ENCODE results near the gene OSBP2. TPM values are rescaled to one million over a fixed set of nuclear protein-coding genes. Genes with fewer than 3 reads are reported as not detected.
A peak's percentile ranks its signal among the peaks of the same experiment; 100 is the strongest.

OSBP2 gene
- total RNA-seq, 1 donor from 2014 or later: 18.0 TPM

DNA sequence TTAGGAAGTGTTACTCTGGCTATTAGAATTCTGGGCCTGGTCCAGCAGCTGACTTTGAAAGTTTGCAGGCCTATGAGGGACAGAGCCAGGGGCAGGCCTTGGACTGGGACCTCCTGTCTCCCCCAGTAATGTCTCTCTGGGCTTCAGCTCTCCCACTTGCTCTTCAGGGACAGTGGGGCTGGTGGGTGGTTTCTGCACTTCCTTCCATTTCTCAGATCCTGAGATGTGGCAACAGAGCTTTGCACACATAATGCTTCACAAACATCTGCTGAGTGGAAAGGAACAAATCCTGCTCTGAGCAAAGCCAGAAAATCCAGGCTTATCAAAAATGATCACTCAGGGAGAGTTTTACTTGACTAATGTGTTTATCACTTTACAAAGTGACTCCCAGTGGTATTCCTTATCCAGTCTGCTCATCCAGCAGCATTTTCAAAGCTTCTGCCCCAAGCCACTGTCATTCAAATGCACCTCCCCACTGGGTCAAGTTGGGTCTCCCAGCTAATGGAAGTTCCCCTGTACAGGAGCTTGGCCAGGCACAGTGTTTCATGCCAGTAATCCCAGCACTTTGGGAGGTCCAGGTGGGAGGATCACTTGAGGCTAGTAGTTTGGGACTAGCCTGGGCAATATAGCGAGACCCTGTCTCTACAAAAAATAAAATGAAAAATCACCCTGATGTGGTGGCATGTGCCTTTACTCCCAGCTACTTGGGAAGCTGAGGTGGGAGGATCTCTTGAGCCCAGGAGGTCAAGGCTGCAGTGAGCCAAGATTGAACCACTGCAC is 13.5 kb upstream of the OSBP2 start:
- no peak for DNase-seq

DNA sequence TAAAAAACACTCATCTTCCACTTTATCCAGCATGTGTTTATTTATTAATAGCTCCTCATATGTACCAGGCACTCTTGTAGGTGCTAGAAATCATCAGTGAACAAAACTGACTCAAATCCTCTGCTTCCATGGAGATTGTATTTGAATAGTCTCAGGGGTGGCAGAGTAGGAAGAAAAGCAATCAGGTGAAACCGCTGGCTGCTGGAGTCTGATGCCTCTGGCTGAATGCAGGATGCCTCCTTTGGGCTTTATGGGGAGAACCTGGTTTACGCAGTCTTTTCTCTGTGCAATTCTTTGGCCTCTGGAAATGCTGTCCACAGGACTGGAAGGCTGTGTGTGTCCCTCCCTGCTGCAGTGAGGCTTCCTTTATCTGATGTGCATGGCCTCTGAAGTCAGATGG is 12.8 kb upstream of the OSBP2 start:
- no peak for DNase-seq

DNA sequence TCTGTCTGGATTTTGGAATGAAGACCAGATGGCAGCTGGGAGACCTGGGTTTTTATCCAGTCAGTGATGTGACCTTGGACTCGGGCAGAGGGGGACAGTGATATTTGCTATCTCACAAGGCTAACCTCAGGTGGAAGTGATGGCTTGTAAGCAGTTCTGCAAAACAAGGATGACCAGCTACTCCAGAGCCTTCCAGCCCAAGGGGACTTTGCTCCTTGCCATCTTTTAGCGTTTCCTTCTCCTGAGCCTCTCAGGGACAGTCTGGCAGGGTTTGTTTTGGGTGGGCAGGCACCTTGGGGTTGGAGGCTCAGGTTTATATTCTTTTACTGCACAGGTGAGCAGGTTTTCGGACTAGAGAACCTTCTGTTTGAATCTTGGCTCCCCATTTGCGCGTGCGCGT is 9.5 kb upstream of the OSBP2 start:
- no peak for DNase-seq

DNA sequence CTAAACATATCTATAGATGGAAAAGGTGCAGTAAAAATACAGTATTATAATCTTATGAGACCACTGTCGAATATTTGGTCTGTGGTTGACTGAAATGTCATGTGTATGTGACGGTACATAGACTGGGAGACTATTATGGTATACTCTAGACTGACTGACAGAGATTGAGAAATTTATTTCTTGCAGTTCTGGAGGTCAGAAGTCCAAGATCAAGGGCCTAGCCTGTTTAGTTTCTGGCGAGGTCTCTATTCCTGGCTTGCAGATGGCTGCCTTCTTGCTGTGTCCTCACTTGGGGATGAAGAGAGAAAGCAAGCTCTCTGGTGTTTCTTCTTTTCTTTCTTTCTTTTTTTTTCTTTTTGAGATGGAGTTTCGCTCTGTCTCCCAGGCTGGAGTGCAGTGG is 7.3 kb upstream of the OSBP2 start:
- DNase-seq: no peak

DNA sequence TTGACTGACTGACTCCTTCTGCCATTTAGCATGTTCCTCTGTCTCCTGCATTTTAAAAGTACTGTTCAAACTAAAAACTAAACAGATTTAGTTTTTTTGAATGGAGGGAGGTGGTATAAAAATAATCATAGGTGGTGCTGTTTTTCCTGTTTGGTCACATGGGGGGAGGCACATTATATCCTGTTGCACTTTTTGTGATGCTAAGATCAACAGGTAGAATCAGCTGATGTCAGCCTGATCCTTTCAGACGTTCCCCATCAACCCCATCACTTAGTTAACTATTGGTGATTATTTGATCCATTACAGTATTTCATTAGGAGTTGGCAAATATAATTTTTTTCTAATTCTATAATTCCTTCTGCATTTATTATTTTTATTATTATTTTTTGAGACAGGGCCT is 5.1 kb upstream of the OSBP2 start:
- DNase-seq: no peak

DNA sequence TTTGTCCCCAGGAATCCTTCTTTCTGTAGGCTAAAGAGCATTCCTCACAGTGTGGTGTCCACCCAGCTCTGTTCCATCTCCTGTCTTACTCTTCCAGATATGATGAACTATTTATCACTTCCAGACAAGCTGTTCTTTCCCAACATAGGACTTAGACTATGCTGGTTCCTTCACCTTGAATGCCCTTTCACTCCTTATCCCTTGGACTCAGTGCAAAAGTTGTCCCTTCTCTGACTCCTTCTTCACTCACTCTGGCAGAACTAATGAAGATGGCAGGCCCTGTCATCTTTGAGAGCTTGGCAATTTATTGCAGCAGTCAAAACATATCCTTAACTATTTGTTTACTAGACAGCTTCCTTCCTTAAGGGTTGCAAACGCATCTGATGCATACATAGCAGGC is 3.5 kb upstream of the OSBP2 start:
- DNase-seq: no peak

DNA sequence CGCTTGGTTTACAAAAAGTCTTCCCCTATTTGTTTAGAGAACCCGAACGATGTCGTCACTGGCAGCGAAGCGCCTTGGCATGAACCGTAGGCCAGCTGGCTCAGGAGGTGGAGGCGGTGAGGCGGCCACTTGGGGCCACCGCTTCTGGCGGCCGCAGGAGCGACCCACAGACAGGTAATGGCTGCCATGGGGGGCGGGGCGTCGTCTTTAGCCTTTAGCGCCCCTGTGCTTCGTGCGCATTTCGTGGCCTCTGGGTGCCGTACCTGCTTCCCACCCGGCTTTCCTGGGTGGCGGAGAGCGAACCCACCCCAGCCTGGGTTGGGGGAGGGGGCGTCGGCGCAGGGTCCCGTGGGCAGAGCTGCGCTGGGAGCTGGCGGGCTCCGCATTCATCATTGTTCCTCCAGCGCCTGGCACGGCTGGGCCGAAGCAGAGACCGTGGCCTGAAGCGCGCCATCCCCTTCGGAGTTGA is 469 bp upstream of the OSBP2 start:
- DNase-seq: peak; percentile 60

DNA sequence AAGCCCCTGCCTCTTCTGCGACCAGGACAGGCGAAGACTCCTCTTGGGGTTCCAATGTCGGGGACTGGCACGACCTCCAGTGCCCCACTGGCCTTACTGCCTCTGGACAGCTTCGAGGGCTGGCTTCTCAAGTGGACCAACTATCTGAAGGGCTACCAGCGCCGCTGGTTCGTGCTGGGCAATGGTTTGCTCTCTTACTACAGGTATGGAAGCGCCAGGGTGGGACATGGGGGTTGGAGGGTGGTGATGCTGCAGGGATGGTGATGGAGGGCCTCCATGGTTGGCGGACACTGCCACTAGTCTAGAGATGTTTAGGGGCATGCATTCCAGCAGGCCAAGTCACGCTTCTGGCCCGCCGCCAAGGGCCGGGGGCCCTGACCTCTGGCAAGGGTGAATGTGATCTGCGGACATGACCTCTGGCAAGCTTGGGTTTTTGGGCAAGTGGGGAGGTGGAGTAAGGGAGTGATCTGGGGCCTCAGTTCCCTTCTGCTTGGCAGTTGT is 727 bp downstream of the OSBP2 start:
- DNase-seq: no peak

DNA sequence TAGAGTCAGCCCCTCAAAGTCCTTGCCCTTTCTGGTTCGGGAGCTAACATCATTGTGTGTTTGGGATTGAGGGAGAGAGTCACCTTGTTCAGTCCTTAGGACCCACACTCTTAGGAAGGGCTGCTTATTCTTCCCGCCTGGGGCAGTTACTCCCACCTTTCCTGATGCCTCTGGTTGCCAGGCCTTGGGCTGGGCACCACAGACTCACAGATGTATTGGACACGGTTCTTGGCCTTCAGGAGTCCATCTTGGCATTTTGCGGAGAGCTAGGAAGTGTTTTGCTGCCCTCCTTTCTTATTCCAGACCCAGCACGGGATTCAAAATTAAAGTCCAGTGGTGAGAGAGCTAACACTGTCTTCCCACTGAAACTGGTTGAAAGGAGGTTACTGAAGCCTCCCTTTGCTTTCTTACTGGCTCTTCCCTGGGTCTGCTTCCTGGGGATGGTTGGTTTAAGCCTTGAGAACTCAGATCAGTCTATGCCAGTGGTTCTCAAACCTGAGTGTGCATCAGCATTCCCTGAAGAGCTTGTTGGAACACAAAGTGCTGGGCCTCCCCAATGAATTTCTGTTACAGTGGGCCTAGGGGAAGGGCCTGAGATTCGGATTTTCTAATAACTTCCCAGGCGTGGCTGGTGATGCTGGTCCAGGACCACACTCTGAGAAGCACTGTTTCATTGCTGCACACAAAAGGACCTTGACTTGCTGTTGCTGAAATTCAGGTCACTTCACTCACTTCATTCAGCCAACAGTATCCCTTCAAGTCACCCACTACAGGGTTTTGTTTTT is 1.4 kb downstream of the OSBP2 start:
- DNase-seq: no peak

DNA sequence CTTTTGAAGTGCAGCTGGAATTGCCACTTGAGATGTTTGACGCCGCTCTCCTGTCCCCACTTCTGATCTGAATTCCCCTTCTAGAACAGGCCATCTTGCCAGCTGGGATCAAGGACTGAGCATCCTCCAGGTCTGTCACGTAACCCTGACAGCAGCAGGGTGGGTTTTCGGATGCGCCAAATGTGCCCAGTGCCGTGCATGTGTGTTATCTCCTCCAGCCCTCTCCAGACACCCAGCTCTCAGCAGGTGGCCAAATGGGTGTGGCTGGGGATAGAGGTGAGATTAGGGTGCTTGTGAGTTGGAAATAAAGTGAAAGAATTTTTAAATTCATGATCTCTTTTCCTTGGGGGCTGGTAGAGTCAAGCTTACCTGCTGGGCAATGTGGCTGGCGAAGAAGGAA is 3.3 kb downstream of the OSBP2 start:
- DNase-seq: no peak

DNA sequence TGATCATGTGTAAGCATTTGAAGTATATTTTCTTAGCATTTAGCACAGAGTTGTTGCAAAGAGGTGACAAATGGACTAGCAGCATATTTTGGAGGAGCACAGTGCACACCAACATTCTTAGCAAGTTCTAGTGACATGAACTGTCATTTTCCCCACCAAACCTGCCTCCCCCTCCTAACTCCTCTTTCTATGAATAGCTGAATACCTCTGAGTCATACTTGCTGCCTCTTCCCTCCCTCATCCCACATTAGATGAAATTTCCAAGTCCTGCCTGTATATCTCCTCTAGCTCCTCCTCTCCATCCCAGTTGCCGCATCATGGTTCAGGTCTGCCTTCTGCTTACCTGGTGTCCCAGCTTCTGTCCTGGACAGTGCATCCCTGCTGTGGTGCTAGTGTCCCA is 7.2 kb downstream of the OSBP2 start:
- no peak for DNase-seq

DNA sequence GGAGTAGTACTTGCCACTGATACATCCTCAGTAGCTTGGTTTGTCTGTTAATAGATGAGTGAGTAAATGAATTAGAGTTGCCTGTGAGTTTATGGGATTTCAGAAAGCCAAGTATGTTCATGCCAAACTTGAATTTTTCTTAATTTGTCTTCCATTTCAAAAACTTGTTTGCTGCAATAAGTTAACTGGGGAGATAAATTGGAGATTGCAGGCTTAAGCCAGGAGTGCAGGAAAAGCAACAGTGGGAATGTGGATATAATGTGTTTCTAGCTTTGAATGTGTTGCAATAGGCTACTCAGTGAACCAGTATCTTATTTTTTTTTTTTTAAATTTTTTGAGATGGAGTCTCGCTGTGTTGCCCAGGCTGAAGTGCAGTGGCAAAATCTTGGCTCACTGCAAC is 8.2 kb downstream of the OSBP2 start:
- DNase-seq: no peak

DNA sequence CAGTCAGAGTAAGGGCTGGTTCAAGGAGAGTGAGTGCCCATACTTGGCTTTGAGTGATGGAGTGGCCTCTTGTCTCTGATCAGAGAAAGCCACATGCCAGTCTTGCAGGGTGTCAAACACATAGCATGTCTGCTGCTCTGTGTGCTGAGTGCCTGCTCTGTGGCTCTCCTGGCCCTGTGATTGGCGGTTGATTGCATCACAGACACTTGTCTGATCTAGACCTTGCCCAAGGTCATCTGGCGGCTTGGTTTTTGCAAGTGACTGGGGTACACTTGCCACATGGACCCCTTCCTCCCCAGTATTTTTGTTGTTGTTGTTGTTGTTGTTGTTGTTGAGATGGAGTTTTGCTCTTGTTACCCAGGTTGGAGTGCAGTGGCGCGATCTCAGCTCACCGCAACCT is 10.3 kb downstream of the OSBP2 start:
- DNase-seq: no peak

DNA sequence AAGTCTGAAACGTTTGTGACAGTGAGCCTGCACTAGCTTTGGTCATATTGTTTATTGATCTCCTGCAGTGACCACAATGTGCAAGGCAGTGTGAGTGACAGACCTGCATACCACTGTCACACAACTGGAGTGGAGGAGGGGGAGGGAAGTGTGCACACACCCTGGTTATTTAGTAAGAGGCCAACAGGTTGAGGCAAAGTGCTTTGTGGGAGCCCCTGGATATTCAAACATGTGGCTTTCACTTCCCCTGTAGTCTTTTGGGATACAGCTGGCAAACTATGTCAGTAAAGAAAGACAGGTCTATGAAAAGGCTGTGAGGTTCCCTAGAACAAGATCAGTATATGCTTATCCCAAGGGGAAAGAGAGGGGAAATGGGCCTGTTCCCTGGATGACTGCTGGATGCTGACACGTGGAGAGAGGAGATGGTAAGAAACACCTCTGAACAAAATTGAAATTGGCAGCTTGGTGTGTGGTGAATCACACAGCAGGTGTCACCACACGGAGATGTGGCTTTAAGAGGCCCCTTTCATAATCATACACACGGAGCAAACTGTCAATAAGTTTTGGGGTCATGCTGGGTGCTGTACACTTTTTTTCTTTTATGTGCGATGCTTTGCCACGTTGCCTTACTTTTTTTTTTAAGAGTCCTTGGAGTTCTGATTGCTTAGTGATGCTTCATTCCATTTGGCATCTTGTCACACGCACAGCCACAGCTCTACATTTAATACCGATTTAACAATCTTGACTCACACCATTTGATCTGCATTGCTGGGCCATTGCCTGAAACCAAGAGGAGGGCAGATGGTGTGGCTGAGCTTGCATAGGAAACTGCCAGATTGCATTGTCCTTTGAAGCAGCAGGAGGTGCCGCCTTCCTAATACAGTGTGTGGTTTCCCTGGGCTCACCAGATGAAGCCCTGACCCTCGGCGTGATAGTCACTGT is 11.3 kb downstream of the OSBP2 start:
- DNase-seq: no peak

DNA sequence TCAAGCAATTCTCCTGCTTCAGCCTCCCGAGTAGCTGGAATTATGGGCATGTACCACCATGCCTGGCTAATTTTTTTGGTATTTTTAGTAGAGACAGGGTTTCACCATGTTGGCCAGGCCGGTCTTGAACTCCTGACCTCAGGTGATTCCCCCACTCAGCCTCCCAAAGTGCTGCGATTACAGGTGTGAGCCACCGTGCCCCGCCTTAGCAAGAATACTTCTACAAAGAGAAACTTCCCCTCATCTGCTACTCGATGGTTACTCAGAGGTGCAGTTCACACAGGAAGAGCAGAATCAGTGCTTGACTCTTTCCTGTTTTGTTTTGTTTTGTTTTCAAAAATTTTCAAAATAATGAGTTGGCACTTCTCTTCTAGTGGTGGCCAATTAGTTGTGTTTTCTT is 15.3 kb downstream of the OSBP2 start:
- peak; percentile 54 for DNase-seq

DNA sequence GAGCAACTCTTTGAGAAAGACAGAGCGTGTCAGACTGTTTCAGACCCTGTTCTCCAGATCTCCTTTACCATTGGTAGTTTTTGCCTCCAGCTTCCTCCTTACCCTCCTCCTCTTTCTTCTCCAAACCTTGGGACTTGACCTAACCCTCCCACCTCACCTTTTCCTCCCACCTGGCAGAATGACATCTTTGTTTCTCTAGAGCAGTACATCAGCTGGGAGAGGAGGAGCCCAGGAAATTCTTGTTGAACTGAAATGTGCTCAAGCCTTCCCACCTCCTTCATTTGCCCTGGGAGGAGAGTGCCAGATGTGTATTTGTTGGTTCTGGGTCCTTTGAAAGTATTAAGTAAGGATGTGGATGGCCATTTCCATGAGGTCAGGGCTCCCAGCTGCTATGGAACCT is 17.4 kb downstream of the OSBP2 start:
- DNase-seq: no peak

DNA sequence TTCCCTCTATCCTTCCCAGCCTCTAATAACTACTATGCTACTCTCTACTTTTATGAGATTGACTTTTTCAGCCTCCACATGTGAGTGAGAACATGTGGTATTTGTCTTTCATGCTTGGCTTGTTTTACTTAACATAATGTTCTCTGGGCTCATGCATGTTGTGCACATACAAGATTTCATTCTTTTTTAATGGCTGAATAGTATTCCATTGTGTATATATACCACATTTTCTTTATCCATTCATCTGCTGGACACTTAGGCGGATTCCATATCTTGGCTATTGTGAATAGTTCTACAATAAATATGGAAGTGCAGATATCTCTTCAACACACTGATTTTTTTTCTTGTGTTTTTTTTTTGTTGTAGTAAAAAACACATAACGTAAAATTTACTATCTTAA is 19.4 kb downstream of the OSBP2 start:
- DNase-seq: no peak

DNA sequence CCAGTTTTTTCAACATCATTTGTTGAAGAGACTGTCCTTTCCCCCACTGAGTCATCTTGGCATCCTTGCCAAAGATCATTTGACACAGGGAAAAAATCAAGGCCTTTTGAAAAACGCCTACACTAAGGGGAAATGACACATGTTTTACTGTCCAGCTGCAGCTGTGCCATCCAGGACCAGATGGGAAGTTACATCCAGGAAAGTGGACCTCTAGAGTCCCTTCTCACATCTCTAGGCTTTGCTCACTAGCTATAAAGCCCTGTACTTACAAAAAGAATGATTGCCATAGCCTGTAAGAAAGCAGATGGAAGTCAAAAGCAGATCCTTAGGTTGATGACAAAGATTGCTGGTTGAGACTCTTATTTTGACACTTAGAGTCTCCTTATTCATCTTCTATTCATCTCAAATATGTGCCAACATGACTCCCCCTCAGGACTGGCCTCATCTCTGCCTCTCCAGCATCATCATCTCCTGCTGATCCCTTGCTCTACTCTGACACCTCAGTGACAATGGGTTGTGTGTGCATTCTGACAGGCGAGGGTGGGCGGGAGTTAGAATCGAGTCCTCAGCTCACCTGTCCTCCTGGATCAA is 22.8 kb downstream of the OSBP2 start:
- DNase-seq: peak; percentile 87

DNA sequence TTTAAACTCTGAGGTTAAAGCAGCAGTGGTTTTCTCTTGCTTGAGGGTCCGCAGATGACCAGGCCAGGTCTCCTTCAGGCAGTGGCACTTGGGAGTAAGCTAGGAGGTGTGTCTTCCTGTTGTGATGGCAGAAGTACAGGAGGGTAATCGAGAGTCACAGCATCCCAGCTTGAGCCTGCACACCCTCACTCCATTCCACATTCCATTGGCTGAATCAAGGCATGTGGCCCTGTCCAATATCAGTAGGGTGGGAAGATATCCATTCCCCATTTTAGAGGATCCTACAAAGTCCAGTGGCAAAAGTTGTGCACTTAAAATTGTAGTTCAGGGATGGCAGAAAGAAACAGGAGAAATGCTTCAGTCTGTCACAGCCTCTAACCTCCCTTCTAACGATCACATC is 23.3 kb downstream of the OSBP2 start:
- no peak for DNase-seq

DNA sequence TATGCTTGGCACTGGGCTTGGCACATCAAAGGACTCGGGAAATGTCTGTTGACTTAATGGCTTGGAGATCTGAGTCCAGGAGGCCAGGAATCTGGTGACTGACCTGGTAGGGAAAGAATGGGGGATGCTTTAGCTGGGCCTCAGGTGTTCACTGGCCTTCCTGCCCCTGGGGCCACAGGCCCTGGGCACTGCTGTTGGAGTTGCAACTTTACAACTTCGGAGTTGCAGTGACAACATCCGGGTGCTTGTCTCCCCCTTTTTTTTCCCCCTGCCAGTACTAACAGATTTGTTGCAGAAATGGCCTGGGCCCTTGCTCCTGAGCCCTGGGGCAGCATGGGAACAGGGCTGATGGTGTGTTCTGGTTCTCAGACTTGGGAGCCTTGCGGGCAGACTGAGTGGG is 23.8 kb downstream of the OSBP2 start:
- no peak for DNase-seq

DNA sequence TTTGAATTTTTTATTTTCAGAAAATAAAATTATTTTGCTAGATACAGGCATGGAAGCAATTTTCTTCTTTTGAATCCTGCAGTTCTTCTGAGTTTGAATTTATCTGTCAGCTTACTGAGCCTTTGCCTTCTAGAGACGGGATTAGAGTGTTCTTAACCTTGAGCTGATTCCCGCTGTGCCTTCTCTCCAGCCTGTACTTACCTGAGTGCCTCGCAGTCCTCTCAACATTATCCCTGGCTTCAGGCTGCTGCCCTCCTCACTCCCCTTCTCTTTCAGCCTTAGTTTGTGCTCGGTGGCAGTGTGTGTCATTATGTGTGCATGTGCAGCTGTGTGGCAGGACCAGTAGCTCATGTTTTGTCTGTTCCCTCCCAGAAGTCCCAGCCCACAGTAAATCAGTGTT is 24.3 kb downstream of the OSBP2 start:
- DNase-seq: no peak

DNA sequence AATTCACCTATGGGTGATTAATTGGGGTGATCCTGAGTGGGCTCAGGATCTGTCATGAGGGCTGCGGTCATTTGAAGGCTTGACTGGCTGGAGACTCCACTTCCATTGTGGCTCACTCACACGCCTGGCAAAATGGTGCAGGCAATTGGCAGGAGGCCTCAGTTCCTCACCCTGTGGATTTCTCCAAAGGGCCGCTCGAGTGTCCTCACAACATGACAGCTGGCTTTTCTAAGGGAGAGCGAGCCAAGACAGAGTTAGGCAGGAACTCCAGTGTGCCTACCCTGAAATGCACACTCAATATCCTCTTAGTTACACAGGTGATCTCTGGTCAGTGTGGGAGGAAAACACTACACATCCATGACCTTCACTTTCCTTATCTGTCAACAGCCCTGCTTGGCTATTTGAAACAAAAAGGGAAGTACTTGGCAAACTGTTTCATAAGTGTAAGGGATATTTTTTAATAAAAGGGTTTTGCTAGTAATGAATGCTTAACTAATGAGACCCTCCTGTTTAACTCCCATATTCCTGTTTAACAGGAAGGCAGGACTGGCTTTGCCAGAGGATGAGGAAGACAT is 25.7 kb downstream of the OSBP2 start:
- DNase-seq: peak; percentile 49

Data from dermis blood vessel endothelial cell (primary cell).